Spleen (tissue), 7 donors: ENCODE measurements around the gene SST.

ENCODE experiments used
- CTCF ChIP-seq, 11 experiments: fragments of 200-600 bp in 7 of 11; fragments of 450-650 bp in 4 of 11; sonication (generic) in 4 of 11; IDR thresholded peaks in 8 of 11; conservative IDR thresholded peaks in 3 of 11; 1 replicate in 7 of 11; 2 replicates in 4 of 11; pipeline versions ENCODE4 v1.4.0 to v1.8.0; 2016 to 2021; ENCODE audit warnings: antibody characterized with exemption in 11 of 11, inconsistent platforms in 4 of 11, mild to moderate bottlenecking in 1 of 11
- POLR2A ChIP-seq, 3 donors: fragments of 450-650 bp; IDR thresholded peaks; one replicate each; pipeline ENCODE4 v1.5.1; 2017; ENCODE audit warnings: antibody characterized with exemption in 3 of 3, mild to moderate bottlenecking in 1 of 3
- POLR2AphosphoS5 ChIP-seq, 3 donors: sonication (generic); formaldehyde crosslinking; IDR thresholded peaks; one replicate each; pipeline ENCODE4 v1.5.1; 2017; ENCODE audit warnings: antibody characterized with exemption in 3 of 3
- donor health status: DM: no; HTN: no; CAD: no; lungs with moderate emphysema.
- donor health status: DM: no; HTN: no; CAD: no.
- donor health status: DM: no; HTN: no; CAD: no.

GRCh38 chr3:187642861-187643260, 27.3 kb downstream of the SST start:
- no peak for TF ChIP-seq CTCF (IDR thresholded peaks at IDR 0.05 in 8 of 11, conservative IDR thresholded peaks at IDR 0.05 in 3 of 11)
- no peak for TF ChIP-seq POLR2A (IDR thresholded peaks at IDR 0.05)
- no peak for TF ChIP-seq POLR2AphosphoS5 (IDR thresholded peaks at IDR 0.05)
